GM19463 (cell line): ENCODE results near the gene AMIGO2.

Experiments
- ATAC-seq: cut with Tn5 transposase; IDR thresholded peaks from one replicate; pipeline ENCODE4 v1.9.1; 2021; ENCODE audit warnings: mild to moderate bottlenecking, moderate library complexity; ENCODE audit not compliant: unreplicated experiment

The AMIGO2 gene

GRCh38 chr12:47099610-47100009 is 19.9 kb upstream of the AMIGO2 start:
- no peak for ATAC-seq

- no peak for ATAC-seq
These were observed 18.3 kb upstream of the AMIGO2 start for GRCh38 chr12:47098099-47098498.

GRCh38 chr12:47097276-47097896 is 17.6 kb upstream of the AMIGO2 start:
- no peak for ATAC-seq

GRCh38 chr12:47095446-47096236 is 15.9 kb upstream of the AMIGO2 start:
- ATAC-seq: no peak

- no peak for ATAC-seq
These were observed 15.0 kb upstream of the AMIGO2 start for GRCh38 chr12:47094804-47095203.

- ATAC-seq: no peak
These were observed 11.2 kb upstream of the AMIGO2 start for GRCh38 chr12:47091009-47091408.

- ATAC-seq: no peak
These were observed 8.5 kb upstream of the AMIGO2 start for GRCh38 chr12:47088021-47088944.

- no peak for ATAC-seq
These were observed 7.4 kb upstream of the AMIGO2 start for GRCh38 chr12:47087088-47087688.

- ATAC-seq: peak; percentile 76
These were observed 6.1 kb upstream of the AMIGO2 start for GRCh38 chr12:47085815-47086252.

GRCh38 chr12:47084172-47084571 is 4.4 kb upstream of the AMIGO2 start:
- no peak for ATAC-seq

GRCh38 chr12:47082796-47083621 is 3.2 kb upstream of the AMIGO2 start:
- ATAC-seq: no peak

- ATAC-seq: no peak
These were observed 2.5 kb upstream of the AMIGO2 start for GRCh38 chr12:47082283-47082682.

GRCh38 chr12:47080725-47081502 is 1.2 kb upstream of the AMIGO2 start:
- no peak for ATAC-seq

- ATAC-seq: peak; percentile 21
These were observed 394 bp upstream of the AMIGO2 start for GRCh38 chr12:47079981-47080724.

- no peak for ATAC-seq
These were observed 859 bp downstream of the AMIGO2 start for GRCh38 chr12:47078733-47079467.

- ATAC-seq: no peak
These were observed 1.7 kb downstream of the AMIGO2 start for GRCh38 chr12:47078086-47078395.

GRCh38 chr12:47077206-47078085 is 2.3 kb downstream of the AMIGO2 start:
- no peak for ATAC-seq
